Astrocyte of the spinal cord (primary cell): ENCODE measurements around the gene PLPP4.

Source experiments
- DNase-seq: peaks from one replicate; pipeline ENCODE4 v3.0.0; 2011; ENCODE audit warnings: low read depth, low spot score
- H3K4me3 ChIP-seq: 2 replicates; pipeline ENCODE4 v1.5.1; 2011; ENCODE audit warnings: low read depth, mild to moderate bottlenecking, low read length, moderate library complexity
- CTCF ChIP-seq: IDR thresholded peaks from 2 replicates; pipeline ENCODE4 v1.5.1; 2012; ENCODE audit warnings: low read depth, mild to moderate bottlenecking, low read length, inconsistent platforms
- in situ Hi-C: cut with HindIII; loops from 2 replicates; pipeline ENCODE4 v1.10.0; 2017; ENCODE audit warnings: low sequenced_read_pairs

PLPP4 gene

GRCh38 chr10:120453319-120453718 lies 3.7 kb upstream of the PLPP4 start:
- TF ChIP-seq CTCF: no peak
- in situ Hi-C loops: no loop called here
- H3K4me3 ChIP-seq: no peak overlapping the region
- DNase-seq: no peak

GRCh38 chr10:120453886-120454285 lies 3.1 kb upstream of the PLPP4 start:
- in situ Hi-C loops: no loop called here
- no peak overlapping the region for H3K4me3 ChIP-seq
- DNase-seq: no peak
- TF ChIP-seq CTCF: no peak

GRCh38 chr10:120455004-120455403 lies 2.0 kb upstream of the PLPP4 start:
- no peak for TF ChIP-seq CTCF
- in situ Hi-C loops: no loop called here
- DNase-seq: no peak

GRCh38 chr10:120455606-120456005 lies 1.4 kb upstream of the PLPP4 start:
- in situ Hi-C loops: no loop called here
- no peak for TF ChIP-seq CTCF
- H3K4me3 ChIP-seq: no peak overlapping the region
- DNase-seq: no peak

More at GRCh38 chr10:120455004-120455403, 2.0 kb upstream of the PLPP4 start:
- H3K4me3 ChIP-seq: no peak overlapping the region

GRCh38 chr10:120456143-120456625 lies 843 bp upstream of the PLPP4 start:
- peak overlapping the region; percentile 81 for H3K4me3 ChIP-seq
- in situ Hi-C loops: no loop called here
- DNase-seq: no peak
- no peak for TF ChIP-seq CTCF

GRCh38 chr10:120457431-120458172 lies 575 bp downstream of the PLPP4 start:
- in situ Hi-C loops: no loop called here
- no peak for TF ChIP-seq CTCF
- peak; percentile 22 for DNase-seq
- H3K4me3 ChIP-seq: peak overlapping the region; percentile 81
